ENCODE data around the gene ZNF132.
"Not testable (repeated sequence)": the region's sequence is repeated elsewhere in the genome, so short reads cannot be mapped to it uniquely, and the experiment has no call there.

The ZNF132 gene

DNA sequence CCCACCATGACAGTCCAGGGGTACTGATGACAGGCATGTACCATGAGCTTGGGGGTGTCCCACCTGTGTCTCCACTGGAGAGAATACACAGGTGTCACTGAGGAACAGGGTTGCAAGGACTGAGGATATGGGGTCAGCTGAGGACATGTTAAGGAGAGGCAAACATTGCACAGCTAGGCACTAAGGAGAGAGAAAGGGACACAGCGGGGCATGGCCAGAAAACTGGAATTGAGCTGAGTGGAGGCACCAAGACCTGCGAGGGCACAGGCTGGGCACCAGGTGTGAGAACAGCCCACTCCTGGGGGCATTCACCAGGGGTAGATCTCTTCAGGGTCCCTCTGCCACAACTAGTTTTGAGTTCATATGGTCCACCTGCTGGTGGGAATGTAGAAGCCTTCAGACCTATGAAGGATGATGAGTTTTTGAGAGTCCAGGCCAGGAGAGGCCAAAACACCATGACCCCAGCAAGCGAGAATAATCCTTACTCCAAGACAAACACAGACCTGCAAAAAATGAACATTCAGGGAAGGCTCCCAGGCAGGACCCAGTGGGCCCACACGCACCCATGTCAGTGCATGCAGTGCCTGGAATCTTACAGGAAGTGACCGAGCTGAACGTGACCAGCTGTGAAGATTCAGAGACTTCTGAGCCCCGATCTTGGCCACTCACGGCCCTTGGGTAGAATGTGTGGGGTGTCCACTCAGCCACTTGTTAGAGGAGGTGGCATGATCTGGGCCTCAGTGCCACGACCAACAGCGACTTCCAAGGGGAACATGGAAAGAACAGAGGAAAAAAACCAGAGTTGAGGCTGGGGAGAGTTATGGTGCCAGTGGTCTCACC is 32.9 kb downstream of the ZNF132 start:
- no peak for DNase-seq

DNA sequence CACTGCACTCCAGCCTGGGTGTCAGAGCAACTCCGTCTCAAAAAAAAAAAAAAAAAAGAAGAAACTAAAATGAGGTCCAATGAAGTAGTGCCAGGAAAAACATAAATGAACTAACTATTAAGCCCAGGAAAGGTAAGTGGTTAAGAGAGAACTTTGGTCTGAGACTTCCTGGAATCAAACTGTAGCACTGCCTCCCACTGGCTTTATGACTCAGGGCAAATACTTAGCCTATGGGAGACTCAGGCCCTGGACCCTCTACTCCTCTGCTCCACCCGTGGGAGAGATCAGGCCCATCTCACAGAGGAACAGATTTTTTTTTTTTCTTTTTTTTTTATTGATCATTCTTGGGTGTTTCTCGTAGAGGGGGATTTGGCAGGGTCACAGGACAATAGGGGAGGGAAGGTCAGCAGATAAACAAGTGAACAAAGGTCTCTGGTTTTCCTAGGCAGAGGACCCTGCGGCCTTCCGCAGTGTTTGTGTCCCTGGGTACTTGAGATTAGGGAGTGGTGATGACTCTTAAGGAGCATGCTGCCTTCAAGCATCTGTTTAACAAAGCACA is 36.0 kb downstream of the ZNF132 start:
- DNase-seq = not testable (repeated sequence)

GRCh38 chr19:58401840-58402421 is 38.0 kb downstream of the ZNF132 start:
- DNase-seq = no peak

- DNase-seq = peak; percentile 98 to 99
Observed at GRCh38 chr19:58400916-58401839, 38.8 kb downstream of the ZNF132 start.

- DNase-seq = no peak
Observed at GRCh38 chr19:58400316-58400915, 39.5 kb downstream of the ZNF132 start.

DNA sequence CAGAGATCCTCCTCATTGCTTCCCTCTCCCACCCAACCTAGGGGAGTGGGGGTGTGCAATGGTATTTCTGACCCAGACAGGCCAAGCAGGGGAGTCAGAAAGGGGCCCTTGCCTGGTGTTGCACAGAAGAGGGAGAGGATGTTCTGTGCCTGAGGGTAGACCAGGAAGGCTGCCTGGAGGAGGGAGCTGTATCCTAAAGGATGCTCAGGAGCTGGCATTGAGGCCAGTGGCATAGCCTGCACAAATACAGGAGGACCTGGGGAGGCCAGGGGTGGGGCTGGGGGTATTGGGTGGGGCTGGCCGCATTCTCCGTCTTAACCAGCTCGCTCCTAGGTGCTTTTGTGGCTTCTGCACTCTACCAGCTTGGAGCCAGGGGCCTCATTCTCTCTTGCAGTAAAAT is 40.0 kb downstream of the ZNF132 start:
- DNase-seq = no peak

DNA sequence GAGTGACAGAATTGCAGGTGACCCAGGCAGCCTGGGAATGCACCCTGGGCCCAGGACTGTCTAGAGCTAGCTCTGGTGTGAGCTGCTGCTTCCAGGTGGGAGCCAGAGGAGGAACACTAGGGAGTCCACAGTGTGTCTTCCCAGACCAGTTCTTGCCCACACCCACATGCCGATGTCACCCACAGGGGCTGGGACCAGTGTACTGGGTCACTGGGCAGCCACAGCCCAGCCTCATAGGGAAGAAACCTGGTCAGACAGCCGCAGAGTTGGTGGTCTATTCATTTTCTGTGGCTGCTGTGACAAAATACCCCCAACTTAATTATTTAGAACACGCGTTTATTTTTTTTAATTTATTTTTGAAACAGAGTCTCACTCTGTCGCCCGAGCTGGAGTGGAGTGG is 41.4 kb downstream of the ZNF132 start:
- no peak for DNase-seq

GRCh38 chr19:58398087-58398486 is 41.9 kb downstream of the ZNF132 start:
- no peak for DNase-seq

DNA sequence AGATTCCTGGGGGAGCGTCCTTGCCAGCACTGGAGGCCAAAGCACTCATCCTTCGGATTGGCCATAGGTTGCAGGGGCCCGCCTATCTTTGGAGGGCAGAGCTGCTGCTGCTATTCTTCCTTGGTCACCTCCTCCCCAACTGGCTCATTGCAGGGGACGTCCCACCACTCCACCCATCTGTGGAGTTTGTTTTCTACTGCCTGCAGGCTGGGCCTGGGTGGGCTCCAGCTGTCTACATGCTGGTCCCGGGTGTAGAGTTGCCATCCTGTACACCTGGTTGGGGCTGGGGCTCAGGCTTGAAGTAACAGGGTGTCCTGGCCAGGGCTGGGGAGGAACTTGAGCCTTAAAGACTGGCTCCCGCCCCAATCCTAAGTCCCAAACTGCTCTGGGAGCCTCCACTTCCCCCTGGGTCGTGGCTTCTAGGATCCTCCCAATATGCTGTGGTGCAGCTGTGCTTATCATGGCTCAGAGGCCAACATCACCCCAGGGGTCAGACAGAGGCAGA is 42.4 kb downstream of the ZNF132 start:
- no peak for DNase-seq

DNA sequence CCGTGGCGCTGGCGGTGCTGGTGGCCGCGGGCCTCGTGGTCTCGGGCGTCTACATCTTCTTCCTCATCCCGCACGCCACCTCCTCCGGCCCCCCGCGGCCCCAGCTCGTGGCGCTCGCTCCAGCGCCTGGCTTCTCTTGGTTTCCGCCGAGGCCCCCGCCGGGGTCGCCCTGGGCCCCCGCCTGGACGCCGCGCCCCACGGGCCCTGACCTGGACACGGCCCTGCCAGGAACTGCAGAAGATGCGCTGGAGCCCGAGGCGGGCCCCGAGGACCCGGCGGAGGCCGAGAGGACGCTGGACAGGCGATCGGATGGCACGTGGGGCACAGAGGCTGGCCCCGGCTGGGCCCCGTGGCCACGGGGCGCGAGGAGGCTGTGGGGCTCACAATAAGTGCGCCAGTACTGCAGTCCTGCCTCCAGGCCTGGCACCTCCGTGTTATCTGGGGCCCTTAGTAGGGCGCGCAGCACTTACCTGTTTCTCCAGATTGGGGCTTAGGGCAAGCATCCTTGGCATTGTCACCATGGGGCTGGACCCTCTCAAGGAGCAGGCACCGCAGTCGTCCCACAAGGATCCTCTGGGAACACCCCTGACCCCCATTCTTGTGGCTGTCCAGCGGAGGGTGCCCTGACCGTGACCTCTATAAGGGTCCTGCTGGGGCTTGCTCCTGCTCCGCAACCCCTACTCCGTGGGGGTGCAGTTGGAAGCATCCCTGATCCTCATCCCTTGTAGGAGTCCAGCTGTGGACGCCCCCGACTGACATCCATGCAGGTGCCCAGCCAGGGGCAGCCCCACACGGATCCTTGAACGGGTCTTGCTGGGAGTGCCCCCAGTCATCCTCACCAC is 43.0 kb downstream of the ZNF132 start:
- peak; percentile 37 to 47 for DNase-seq

DNA sequence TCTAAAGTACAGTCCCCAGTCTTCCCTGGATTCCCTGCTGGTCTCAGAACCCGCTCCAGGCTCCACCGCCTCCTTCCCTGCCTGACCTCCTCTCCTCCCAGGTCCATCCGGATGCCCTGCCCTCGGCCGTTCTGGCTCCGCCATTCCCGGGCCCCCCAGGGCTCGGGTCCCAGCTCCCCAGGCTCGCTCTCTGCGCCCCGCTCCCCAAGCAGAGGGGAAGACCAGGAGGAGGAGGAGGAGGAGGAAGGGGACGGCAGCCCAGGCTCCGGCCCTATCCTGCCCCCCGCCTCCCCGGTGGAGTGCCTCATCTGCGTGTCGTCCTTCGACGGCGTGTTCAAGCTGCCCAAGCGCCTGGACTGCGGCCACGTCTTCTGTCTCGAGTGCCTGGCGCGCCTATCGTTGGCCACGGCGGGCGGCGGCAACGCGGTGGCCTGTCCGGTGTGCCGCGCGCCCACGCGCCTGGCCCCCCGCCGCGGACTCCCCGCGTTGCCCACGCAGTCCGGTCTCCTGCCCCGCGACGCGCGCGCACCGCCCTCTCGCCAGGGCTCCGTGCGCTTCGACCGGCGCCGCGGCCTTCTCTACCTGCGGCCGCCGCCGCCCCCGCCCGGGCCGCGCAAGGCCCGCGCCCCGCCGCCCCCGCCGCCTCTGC is 43.9 kb downstream of the ZNF132 start:
- peak in 1 of 2 experiments; percentile 67 for DNase-seq

DNA sequence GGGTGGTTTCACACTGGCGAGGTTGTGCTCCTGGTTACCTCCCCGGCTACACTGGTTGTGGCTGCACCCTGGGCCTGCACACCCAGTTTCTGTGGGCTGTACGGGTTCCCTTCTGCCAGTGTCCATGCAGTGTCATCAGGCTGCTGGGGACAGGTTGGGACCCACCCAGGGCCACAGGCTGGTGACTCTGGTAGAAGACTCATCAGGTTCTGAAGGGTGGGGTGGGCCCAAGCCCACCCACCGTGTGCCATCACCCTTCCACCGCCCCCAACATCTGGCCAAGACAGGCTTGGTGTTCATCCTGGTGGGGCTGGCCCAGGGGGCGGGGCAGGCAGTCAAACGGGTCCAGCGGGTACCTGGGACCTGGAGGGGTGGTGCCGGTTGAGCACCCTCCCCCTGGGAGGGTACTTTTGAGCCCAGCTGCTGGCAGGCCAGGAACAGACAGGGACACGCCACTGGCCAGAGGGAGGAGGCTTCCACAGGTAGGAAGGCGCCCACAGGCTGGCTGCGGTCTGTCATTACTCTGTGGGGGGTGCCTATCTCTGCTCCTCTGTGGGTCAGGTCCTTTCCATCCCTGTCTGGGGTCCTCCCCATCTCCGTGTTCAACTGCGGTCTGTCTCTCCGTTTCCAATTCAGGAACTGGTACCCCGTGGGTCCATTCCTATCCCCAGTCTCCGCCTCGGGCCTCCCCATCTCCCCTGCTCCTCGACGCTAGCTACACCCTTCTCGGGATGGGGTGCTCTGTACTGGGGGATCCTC is 44.6 kb downstream of the ZNF132 start, which contains the start of gene RNF225:
Gene RNF225 (plus strand): TSS at position 437 of the 759 bp plus-strand sequence. CDS start 434 bp downstream, outside the sequence.
- peak in 1 of 2 experiments; percentile 63 for DNase-seq

DNA sequence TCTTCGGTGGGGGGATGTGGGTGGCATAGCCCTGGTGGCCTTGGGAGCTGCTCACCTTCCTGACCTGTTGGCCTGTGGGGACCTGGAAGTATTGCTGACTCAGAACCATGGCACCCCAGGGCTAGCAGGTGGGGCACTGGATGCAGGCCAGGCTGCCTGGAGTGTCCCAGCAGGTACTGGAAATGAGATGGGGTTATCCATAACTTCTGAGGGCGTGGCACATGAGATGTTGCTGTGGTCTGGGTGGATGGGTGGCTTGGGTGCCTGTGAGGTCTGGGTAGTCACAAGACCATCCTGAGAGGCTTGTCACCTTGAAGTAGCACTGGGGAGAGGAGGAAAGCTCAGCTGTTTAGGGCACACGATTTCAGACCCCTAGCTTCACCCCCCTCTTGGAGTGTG is 45.1 kb downstream of the ZNF132 start:
- DNase-seq = peak; percentile 39 to 40

DNA sequence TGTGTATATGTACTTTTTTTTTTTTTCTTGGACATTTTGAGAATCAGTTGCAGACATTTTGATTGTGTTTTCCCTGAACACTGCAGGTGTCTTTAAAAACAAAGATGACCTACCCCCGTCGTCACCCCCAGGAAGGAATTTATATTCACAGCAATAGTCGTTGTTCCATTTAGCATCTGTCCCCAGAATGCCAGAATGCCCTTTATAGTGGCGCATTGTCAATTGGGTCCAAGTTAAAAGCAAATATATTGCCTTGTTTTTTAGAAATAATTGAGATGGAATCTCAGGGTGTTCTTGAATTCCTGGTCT is 46.3 kb downstream of the ZNF132 start:
- no peak for DNase-seq

DNA sequence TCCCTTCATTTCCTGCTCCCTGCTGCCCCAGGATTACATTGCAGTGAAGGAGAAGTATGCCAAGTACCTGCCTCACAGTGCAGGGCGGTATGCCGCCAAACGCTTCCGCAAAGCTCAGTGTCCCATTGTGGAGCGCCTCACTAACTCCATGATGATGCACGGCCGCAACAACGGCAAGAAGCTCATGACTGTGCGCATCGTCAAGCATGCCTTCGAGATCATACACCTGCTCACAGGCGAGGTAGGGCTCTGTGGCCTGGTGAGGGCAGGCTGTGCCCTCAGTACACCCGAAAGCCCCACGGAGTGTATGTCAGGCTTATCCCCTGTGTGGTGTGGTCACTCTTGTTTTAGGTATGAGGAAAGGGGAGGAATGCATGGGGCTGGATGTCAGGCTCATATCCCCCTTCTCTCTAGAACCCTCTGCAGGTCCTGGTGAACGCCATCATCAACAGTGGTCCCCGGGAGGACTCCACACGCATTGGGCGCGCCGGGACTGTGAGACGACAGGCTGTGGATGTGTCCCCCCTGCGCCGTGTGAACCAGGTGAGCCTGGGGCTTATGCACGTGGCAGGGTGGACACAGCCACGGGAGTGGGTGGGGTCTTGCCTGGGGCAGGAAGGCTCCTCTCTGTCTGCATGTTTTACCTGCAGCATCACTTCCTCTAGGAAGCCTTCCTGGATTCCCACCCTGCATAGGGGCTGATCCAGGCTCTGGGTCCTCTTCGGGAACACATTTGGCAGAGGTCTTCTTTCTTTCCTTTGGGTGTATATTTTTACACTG is 46.8 kb downstream of the ZNF132 start:
- no peak for DNase-seq

GRCh38 chr19:58388175-58388526 is 51.8 kb downstream of the ZNF132 start:
- DNase-seq = no peak

- DNase-seq = peak in 1 of 2 experiments; percentile 34
Observed at GRCh38 chr19:58387338-58388174, 52.4 kb downstream of the ZNF132 start.

DNA sequence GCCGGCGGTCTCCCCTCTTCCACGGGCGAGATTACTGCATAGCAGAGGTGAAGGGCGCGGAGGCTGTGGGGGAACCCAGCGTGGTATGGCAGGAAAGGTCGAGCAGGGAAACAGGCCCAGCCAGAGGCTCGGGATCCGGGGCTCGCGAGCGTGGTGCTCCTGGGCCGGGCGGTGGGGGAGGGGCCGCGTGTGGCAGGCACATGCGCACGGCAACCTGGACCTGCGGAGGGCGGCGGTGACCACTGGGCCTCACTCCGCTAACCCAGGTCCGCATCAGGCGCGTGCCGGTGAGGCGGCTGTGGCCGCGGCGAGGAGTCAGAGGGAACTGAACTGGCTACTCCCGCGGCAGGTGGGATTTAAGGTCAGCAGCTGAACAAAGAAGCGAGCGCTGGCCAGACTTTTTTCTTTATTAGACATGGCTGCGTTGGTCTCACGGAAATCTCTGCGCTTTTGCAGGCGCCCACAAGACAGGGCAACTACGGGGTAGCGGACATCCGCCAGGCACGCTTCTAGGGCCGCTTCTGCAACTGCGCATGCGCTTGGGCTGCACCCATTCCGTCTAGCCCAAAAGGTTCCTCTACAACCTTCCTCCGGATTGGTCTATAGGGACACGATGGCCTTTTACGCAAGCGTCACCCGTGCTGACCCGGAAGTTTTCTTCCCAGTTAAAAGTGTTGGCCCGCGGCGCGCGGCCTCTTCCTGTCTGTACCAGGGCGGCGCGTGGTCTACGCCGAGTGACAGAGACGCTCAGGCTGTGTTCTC is 53.2 kb downstream of the ZNF132 start, which contains the start of gene RPS5:
Gene RPS5 (plus strand): TSS at position 694 of the 762 bp plus-strand sequence. CDS start 869 bp downstream, outside the sequence.
- DNase-seq = peak; percentile 96

All from activated T-cell treated with anti-CD3 and anti-CD28 coated beads, Interleukin-2, amount 50 U/mL, for 48 hours (primary cell).